GM11168 (cell line): ENCODE measurements around the gene ACR.
"Not testable (repeated sequence)": the region's sequence is repeated elsewhere in the genome, so short reads cannot be mapped to it uniquely, and the experiment has no call there.

Experiments used
- in situ Hi-C: fragments of 300-500 bp; cut with MboI; formaldehyde crosslinking; loops from one replicate; pipeline ENCODE4 v1.12.0; 2022; ENCODE audit warnings: low sequenced_read_pairs; ENCODE audit not compliant: unreplicated experiment

Gene ACR

DNA sequence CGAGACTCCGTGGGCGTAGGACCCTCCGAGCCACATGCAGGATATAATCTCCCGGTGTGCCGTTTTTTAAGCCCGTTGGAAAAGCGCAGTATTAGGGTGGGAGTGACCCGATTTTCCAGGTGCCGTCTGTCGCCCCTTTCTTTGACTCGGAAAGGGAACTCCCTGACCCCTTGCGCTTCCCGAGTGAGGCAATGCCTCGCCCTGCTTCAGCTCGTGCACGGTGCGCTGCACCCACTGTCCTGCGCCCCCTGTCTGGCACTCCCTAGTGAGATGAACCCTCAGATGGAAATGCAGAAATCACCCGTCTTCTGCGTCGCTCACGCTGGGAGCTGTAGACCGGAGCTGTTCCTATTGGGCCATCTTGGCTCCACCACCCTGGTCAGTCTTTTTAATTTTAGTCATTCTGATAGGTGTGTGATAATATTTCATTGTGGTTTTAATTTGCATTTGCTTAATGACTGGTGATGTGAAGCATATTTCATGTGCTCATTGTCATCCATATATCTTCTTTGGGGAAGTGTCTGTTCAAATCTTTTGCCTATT lies 19.0 kb downstream of the ACR start:
- in situ Hi-C loops: not testable (repeated sequence)

GRCh38 chr22:50759597-50760341 lies 21.8 kb downstream of the ACR start:
- in situ Hi-C loops: not testable (repeated sequence)

DNA sequence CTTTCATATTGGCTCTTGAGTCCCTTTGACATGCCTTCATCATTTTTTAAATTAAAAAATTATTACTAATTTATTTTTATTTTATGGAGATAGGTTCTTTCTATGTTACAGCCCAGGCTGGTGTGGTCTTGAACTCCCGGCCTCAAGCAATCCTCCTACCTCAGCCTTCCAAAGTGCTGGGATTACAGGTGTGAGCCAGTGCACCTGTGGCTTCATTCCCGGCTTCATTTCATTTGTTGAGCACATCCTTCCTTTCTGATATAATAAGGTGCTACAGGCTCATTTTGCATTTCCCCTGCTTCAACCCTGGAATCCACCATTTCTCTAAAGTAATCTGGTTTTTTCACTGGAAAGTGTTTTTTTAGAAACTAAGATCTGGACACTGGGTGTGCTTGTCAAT lies 23.8 kb downstream of the ACR start:
- in situ Hi-C loops: not testable (repeated sequence)

- in situ Hi-C loops: not testable (repeated sequence)
Measured at GRCh38 chr22:50764288-50764687, 26.3 kb downstream of the ACR start.

DNA sequence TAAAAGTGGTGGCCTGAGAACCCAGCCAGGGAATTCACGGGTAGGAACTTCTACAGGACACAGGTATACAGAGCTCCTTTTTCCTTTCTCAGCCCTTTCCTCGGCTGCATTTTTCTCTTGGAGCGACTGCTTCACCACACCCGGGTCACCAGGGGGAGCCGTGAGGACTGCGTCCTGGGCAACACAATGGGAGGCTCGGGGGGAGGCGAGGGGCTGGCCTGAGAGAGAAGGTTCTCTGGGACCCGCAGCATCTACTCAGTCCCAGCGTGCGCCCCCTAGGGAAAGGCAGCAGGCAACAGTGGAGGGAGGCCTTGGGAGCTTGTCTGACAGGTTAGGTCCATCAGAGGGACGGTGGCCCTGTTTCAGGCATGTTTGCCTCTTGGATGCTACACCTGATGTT lies 37.1 kb downstream of the ACR start:
- in situ Hi-C loops: not testable (repeated sequence)

DNA sequence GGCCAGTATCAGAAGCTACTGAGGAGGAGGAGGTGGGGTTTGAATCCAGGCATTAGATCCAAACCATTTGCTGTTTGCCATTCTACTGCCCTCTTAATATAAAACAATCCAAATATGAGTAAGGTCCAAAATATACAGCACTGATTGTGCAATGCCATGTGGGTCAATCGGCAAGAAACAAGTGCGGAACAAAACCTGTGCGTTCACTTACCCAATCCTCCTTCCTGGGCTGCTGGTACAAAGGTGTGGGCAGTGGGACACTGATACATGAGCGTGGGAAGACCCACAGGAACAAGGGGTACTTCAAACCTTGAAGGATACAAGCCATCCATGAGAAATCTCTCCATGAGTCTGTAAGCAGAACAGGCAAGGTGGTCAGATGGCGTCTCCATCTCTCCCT lies 39.6 kb downstream of the ACR start:
- in situ Hi-C loops: not testable (repeated sequence)

DNA sequence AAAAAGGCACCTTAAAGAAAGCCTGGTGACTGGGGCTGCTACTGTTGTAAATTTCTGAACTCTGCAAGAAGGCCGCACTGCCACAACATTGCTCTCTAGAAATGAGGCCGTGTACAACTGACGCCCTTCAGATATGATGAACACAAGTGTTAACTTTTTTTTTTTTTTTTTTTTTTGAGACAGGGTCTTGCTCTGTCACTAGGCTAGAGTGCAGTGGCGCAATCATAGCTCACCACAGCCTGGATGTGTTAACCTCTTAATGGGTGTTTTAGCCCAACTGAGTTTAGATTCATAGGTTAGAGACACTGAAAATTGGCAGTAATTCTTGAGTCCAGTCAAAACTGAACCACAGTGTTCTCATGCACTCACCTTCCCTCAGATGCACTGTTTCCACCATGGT lies 42.2 kb downstream of the ACR start:
- in situ Hi-C loops: not testable (repeated sequence)

GRCh38 chr22:50782253-50782652 lies 44.2 kb downstream of the ACR start:
- in situ Hi-C loops: not testable (repeated sequence)

DNA sequence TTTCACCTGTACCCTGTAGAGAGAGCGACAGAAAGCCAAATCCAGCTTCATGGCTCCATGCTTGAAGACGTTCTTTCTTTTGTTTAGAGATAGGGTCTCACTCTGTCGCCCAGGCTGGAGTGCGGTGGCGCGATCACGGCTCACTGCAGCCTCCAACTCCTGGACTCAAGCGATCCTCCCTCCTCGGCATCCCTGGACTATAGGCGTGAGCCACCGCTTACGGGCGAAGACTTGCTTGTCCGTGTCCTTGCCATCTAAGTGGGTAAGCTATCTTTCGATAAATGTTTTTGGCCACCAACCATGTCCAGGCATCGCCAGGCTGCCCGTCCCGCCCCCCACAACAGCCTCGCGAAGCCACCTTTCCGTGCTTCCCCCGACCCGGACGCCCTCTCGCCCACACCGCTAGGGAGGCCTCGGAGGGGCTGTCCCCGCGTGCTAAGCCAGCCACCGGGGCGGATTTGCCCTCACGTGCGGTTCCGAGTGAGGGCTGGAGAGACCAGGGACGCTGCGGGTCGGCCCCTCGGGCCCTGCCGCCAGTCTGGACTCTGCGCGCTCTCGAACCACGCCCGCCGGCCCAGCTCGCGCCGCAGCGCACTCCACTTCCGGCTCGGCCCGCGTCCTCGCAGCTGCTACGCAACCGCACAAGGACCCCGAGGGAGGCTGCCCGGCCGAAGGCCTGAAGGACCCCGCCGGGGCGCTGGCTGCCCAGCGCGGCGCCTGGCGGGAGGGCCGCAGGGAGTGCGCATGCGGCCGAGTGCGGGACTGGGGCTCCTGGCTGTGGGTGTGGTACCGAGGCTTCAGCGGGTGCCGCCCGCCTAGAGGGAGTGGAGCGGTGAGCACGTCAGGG lies 45.3 kb downstream of the ACR start, which contains the start of gene RABL2B:
Gene RABL2B (minus strand): TSS at position 604 of the 847 bp plus-strand sequence. CDS start 1,342 bp downstream, outside the sequence.
- in situ Hi-C loops: not testable (repeated sequence)

DNA sequence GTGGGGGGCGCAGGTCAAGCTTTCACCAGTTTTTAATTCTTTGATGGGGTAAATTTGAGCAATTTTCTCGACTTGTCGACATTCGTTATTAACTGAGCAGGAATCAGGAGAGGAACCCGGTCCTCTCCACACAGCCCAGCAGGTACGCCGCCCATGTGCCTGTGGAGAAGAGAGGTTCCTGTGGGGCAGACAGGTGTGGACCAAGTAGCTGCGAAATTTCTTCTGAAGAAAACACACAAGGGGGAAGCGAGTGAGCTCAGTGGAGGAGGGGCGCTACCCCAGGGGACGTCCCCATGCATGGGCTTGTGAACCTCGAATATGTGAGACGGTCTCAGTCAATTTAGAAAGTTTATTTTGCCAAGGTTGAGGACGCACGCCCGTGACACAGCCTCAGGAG lies 45.9 kb downstream of the ACR start:
- in situ Hi-C loops: not testable (repeated sequence)

GRCh38 chr22:50785289-50785688 lies 47.3 kb downstream of the ACR start:
- in situ Hi-C loops: not testable (repeated sequence)

DNA sequence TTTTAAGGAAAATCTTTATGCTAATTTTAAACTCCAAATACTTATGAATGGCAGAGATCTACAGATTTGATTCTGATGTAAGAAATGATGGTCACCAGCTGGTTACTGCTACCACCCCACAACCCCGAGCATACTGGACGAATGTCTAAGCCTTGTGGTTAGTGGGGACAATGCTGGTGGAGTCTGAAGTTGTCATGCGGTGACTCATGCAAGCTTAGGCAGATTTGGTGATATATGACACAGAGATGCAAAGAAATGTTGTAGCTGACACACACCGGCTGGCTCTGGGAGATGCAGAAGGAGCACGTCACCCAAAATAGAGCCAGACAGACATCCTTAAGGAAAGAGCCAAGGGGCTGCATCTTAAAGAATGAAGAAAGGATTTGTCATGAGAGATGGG lies 48.9 kb downstream of the ACR start:
- in situ Hi-C loops: not testable (repeated sequence)
